ENCODE measurements around the gene EDC4.

EDC4 gene

GRCh38 chr16:67878232-67878631 is 5.4 kb downstream of the EDC4 start:
- DNase-seq (ENCODE audit: low read depth in 2 of 2) = no peak

GRCh38 chr16:67878846-67879245 is 6.0 kb downstream of the EDC4 start:
- DNase-seq (ENCODE audit: low read depth in 2 of 2) = no peak

- DNase-seq (ENCODE audit: low read depth in 2 of 2) = no peak
Observed at GRCh38 chr16:67879462-67879861, 6.6 kb downstream of the EDC4 start.

GRCh38 chr16:67879936-67880335 is 7.1 kb downstream of the EDC4 start:
- DNase-seq (ENCODE audit: low read depth in 2 of 2) = no peak

GRCh38 chr16:67880584-67880983 is 7.7 kb downstream of the EDC4 start:
- no peak for DNase-seq (ENCODE audit: low read depth in 2 of 2)

GRCh38 chr16:67881621-67882161 is 8.8 kb downstream of the EDC4 start:
- no peak for DNase-seq (ENCODE audit: low read depth in 2 of 2)

- no peak for DNase-seq (ENCODE audit: low read depth in 2 of 2)
Observed at GRCh38 chr16:67882374-67883145, 9.7 kb downstream of the EDC4 start.

GRCh38 chr16:67883146-67883871 is 10.5 kb downstream of the EDC4 start:
- no peak for DNase-seq (ENCODE audit: low read depth in 2 of 2)

- DNase-seq (ENCODE audit: low read depth in 2 of 2) = no peak
Observed at GRCh38 chr16:67883872-67884261, 11.0 kb downstream of the EDC4 start.

GRCh38 chr16:67884684-67885083 is 11.8 kb downstream of the EDC4 start, which contains the start of gene NRN1L:
TSS of gene NRN1L (plus strand) at chr16:67884885. CDS start at chr16:67884904, 19 bp downstream.
- peak; percentile 66 for DNase-seq (ENCODE audit: low read depth in 2 of 2)

GRCh38 chr16:67885545-67885944 is 12.7 kb downstream of the EDC4 start:
- no peak for DNase-seq (ENCODE audit: low read depth in 2 of 2)

- no peak for DNase-seq (ENCODE audit: low read depth in 2 of 2)
Observed at GRCh38 chr16:67885976-67886375, 13.1 kb downstream of the EDC4 start.

GRCh38 chr16:67886387-67886786 is 13.5 kb downstream of the EDC4 start:
- no peak for DNase-seq (ENCODE audit: low read depth in 2 of 2)

GRCh38 chr16:67888331-67888730 is 15.5 kb downstream of the EDC4 start:
- no peak for DNase-seq (ENCODE audit: low read depth in 2 of 2)

GRCh38 chr16:67892375-67892774 is 19.5 kb downstream of the EDC4 start:
- no peak for DNase-seq (ENCODE audit: low read depth in 2 of 2)

GRCh38 chr16:67892899-67893742 is 20.3 kb downstream of the EDC4 start, which contains the start of gene PSKH1:
TSS of gene PSKH1 (plus strand) at chr16:67893254. CDS start at chr16:67908750, 15,496 bp downstream.
- peak; percentile 82 to 89 for DNase-seq (ENCODE audit: low read depth in 2 of 2)

- no peak for DNase-seq (ENCODE audit: low read depth in 2 of 2)
Observed at GRCh38 chr16:67893743-67894399, 21.0 kb downstream of the EDC4 start.

- DNase-seq (ENCODE audit: low read depth in 2 of 2) = no peak
Observed at GRCh38 chr16:67897231-67897630, 24.4 kb downstream of the EDC4 start.

GRCh38 chr16:67901734-67902133 is 28.9 kb downstream of the EDC4 start:
- no peak for DNase-seq (ENCODE audit: low read depth in 2 of 2)

GRCh38 chr16:67902831-67903230 is 30.0 kb downstream of the EDC4 start:
- no peak for DNase-seq (ENCODE audit: low read depth in 2 of 2)

All from fibroblast of skin of left biceps (primary cell).